ENCODE data around the gene STX4. TPM values are rescaled to one million over a fixed set of nuclear protein-coding genes. Genes with fewer than 3 reads are reported as not detected.

The STX4 gene
- total RNA-seq, 1 experiment from 2014 or later: 65.2 TPM

- H3K4me3 ChIP-seq (ENCODE audit: low read depth in 2 of 2, low read length in 2 of 2): no peak overlapping the region
- H3K9me3 ChIP-seq (ENCODE audit: control insufficient read depth, insufficient read depth, low read depth, low read length): no peaks in the 10 kb centered on the region
- intact Hi-C loops (cut with micrococcal nuclease; ENCODE audit: unreplicated experiment): no loop called here
- no peaks in the 10 kb centered on the region for H3K27me3 ChIP-seq (ENCODE audit: control insufficient read depth, insufficient read depth, low read length)
- H3K4me1 ChIP-seq (ENCODE audit: control insufficient read depth, insufficient read depth, low read length): peaks cover 4% of the 10 kb centered on the region; the same call in 1 of the 2 replicates
- no peaks in the 10 kb centered on the region for H3K36me3 ChIP-seq (ENCODE audit: control insufficient read depth, insufficient read depth, low read length)
- DNase-seq (ENCODE audit: low read depth, low spot score): no peak
- ChIA-PET POLR2A (no interaction called here), CTCF (no interaction called here)
- ATAC-seq: no peak
- no peak overlapping the region for H3K27ac ChIP-seq (ENCODE audit: low read length)
- in situ Hi-C loops (cut with HindIII; ENCODE audit: low pct_unique_long_range_greater_than_20kb, low sequenced_read_pairs): no loop called here
- BruUV-seq (replicated peaks): no TSS peak
- TF ChIP-seq CTCF (IDR thresholded peaks at IDR 0.05) (no peak), POLR2AphosphoS5 (IDR thresholded peaks at IDR 0.05; ENCODE audit: low read depth, low read length) (no peak), TCF7L2 (IDR thresholded peaks at IDR 0.05; ENCODE audit: low read depth, low read length) (no peak), SIN3A (IDR thresholded peaks at IDR 0.05; ENCODE audit: borderline replicate concordance, insufficient read depth, low read depth, low read length) (no peak), REST (IDR thresholded peaks at IDR 0.05; ENCODE audit: insufficient read depth in 1 of 2, low read depth in 2 of 2, low read length in 1 of 2) (no peak)
Observed at GRCh38 chr16:31029272-31029671, 4.1 kb upstream of the STX4 start.

GRCh38 chr16:31031276-31031675 is 2.1 kb upstream of the STX4 start:
- no TSS peak for BruUV-seq (replicated peaks)
- intact Hi-C loops (cut with micrococcal nuclease; ENCODE audit: unreplicated experiment) (loop anchor here (10.0 kb wide), 1 partner anchor 64 kb away; the partner anchor contains the start of gene VKORC1), in situ Hi-C loops (cut with HindIII; ENCODE audit: low pct_unique_long_range_greater_than_20kb, low sequenced_read_pairs) (no loop called here)
- no peak overlapping the region for H3K27ac ChIP-seq (ENCODE audit: low read length)
- H3K4me3 ChIP-seq (ENCODE audit: low read depth in 2 of 2, low read length in 2 of 2): no peak overlapping the region
- ChIA-PET CTCF (no interaction called here), POLR2A (interaction anchor here (0.6 kb wide), 1 partner anchor 34 kb away, joined by 3 read pairs; no protein-coding TSS in a partner anchor)
- DNase-seq (ENCODE audit: low read depth, low spot score) (no peak), ATAC-seq (no peak)
- no peaks in the 10 kb centered on the region for H3K36me3 ChIP-seq (ENCODE audit: control insufficient read depth, insufficient read depth, low read length)
- peaks cover 7% of the 10 kb centered on the region; the same call in 1 of the 2 replicates for H3K4me1 ChIP-seq (ENCODE audit: control insufficient read depth, insufficient read depth, low read length)
- no peaks in the 10 kb centered on the region for H3K27me3 ChIP-seq (ENCODE audit: control insufficient read depth, insufficient read depth, low read length)
- no peak for TF ChIP-seq POLR2AphosphoS5 (IDR thresholded peaks at IDR 0.05; ENCODE audit: low read depth, low read length)
- no peak for TF ChIP-seq SIN3A (IDR thresholded peaks at IDR 0.05; ENCODE audit: borderline replicate concordance, insufficient read depth, low read depth, low read length)
- no peaks in the 10 kb centered on the region for H3K9me3 ChIP-seq (ENCODE audit: control insufficient read depth, insufficient read depth, low read depth, low read length)

GRCh38 chr16:31033709-31034492 is 543 bp downstream of the STX4 start:
- in situ Hi-C loops (cut with HindIII; ENCODE audit: low pct_unique_long_range_greater_than_20kb, low sequenced_read_pairs): no loop called here
- CTCF ChIA-PET: no interaction called here
- peak overlapping the region; percentile 85 to 98 for H3K4me3 ChIP-seq (ENCODE audit: low read depth in 2 of 2, low read length in 2 of 2)

More at GRCh38 chr16:31033709-31034492, 543 bp downstream of the STX4 start:
- TF ChIP-seq REST (IDR thresholded peaks at IDR 0.05; ENCODE audit: insufficient read depth in 1 of 2, low read depth in 2 of 2, low read length in 1 of 2) (no peak), POLR2AphosphoS5 (IDR thresholded peaks at IDR 0.05; ENCODE audit: low read depth, low read length) (no peak; the same call in 1 of the 2 replicates)
- TSS peak; percentile 96 for BruUV-seq (replicated peaks)
- DNase-seq (ENCODE audit: low read depth, low spot score) (peak; percentile 59), ATAC-seq (peak; percentile 85)
- H3K9me3 ChIP-seq (ENCODE audit: control insufficient read depth, insufficient read depth, low read depth, low read length): no peaks in the 10 kb centered on the region
- intact Hi-C loops (cut with micrococcal nuclease; ENCODE audit: unreplicated experiment): loop anchor here (10.0 kb wide), 1 partner anchor 61 kb away; the partner anchor contains the start of gene VKORC1
- peak overlapping the region; percentile 94 for H3K27ac ChIP-seq (ENCODE audit: low read length)
- peaks cover 7% of the 10 kb centered on the region; the same call in 1 of the 2 replicates for H3K4me1 ChIP-seq (ENCODE audit: control insufficient read depth, insufficient read depth, low read length)
- no peaks in the 10 kb centered on the region for H3K27me3 ChIP-seq (ENCODE audit: control insufficient read depth, insufficient read depth, low read length)
- H3K36me3 ChIP-seq (ENCODE audit: control insufficient read depth, insufficient read depth, low read length): no peaks in the 10 kb centered on the region
- POLR2A ChIA-PET: no interaction called here

All from Panc1 (cell line).